SK-N-MC (cell line): ENCODE results near the gene UBE3C.

Experiments
- EZH2 ChIP-seq: fragments of 200-600 bp; sonication (generic); IDR thresholded peaks from one replicate; pipeline ENCODE4 v1.6.1; 2017; ENCODE audit warnings: antibody characterized with exemption
- FOXP2 ChIP-seq: optimal IDR thresholded peaks from 2 replicates; pipeline ENCODE3; 2011; ENCODE audit warnings: mild to moderate bottlenecking, moderate library complexity; ENCODE audit not compliant: insufficient read depth; ENCODE audit errors: extremely low read length, control extremely low read depth
- POLR2AphosphoS5 ChIP-seq: IDR thresholded peaks from 2 replicates; pipeline ENCODE4 v1.6.1; 2012; ENCODE audit warnings: mild to moderate bottlenecking, low read depth, low read length, borderline replicate concordance

DNA sequence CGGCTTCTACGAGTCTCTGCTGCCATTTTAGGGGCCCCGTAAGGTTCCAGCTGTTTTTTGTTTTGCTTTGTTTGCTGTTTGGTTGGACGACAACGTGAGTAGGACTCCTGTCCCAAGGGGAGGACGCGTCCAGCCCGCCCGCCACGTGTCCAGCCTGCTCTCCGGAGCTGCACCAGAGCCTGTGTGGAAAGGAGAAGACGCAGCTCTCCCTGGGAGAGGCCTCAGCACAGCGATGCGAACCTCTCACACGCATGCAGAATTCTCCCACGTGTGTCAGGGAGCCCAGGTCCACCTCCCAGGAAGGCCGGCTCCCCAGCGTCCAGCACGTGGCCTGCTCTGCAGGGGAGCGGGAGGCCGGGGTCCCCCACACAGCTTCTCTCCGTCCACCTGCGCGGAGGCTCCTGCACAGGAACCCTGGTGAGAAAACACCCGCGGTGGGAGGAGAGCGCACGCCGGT, 161.7 kb downstream of the UBE3C start:
- TF ChIP-seq EZH2 (no peak), FOXP2 (no peak), POLR2AphosphoS5 (no peak)
